Body of pancreas (tissue), 4 donors: Measurements from ENCODE around the gene TIMM17B. TPM values are rescaled to one million over a fixed set of nuclear protein-coding genes. Genes with fewer than 3 reads are reported as not detected.
A peak's percentile ranks its signal among the peaks of the same experiment; 100 is the strongest.
"Not testable (repeated sequence)": the region's sequence is repeated elsewhere in the genome, so short reads cannot be mapped to it uniquely, and the experiment has no call there.

Experiments used
- ATAC-seq: fragments of 150-250 bp; one replicate; pipeline ENCODE4 v1.9.1; 2016
- DNase-seq, 4 donors: peaks; one replicate each; pipeline ENCODE4 v3.0.0-alpha.2; 2019
- H3K27ac ChIP-seq, 4 donors: fragments of 200-600 bp; sonication (generic); 1 replicate in 3 of 4; 2 replicates in 1 of 4; pipeline versions ENCODE4 v1.5.1 to v1.6.1; 2016 to 2019; ENCODE audit warnings: mild to moderate bottlenecking in 1 of 4, mixed read lengths in 1 of 4, moderate library complexity in 1 of 4
- H3K27me3 ChIP-seq, 2 donors: fragments of 200-600 bp; sonication (generic); one replicate each; pipeline ENCODE4 v1.6.0; 2016; ENCODE audit warnings: mild to moderate bottlenecking in 1 of 2
- H3K36me3 ChIP-seq, 2 donors: fragments of 200-600 bp; sonication (generic); replicated peaks in 1 of 2; 2 replicates each; pipeline ENCODE4 v1.5.1; 2016; ENCODE audit warnings: low read depth in 2 of 2; ENCODE audit not compliant: insufficient read depth in 1 of 2
- H3K4me1 ChIP-seq: fragments of 200-600 bp; sonication (generic); one replicate; pipeline ENCODE4 v1.6.0; 2016
- H3K4me3 ChIP-seq, 2 donors: fragments of 200-600 bp; sonication (generic); 1 replicate in 1 of 2; 2 replicates in 1 of 2; pipeline ENCODE4 v1.5.1; 2016 to 2019
- H3K9me3 ChIP-seq, 3 donors: fragments of 200-600 bp; sonication (generic); 1 replicate in 2 of 3; 2 replicates in 1 of 3; pipeline ENCODE4 v1.5.1; 2016
- CTCF ChIP-seq, 7 experiments: fragments of 450-650 bp in 4 of 7; fragments of 200-600 bp in 3 of 7; sonication (generic) in 3 of 7; IDR thresholded peaks; one replicate each; pipeline ENCODE4 v1.5.1; 2016 to 2019; ENCODE audit warnings: antibody characterized with exemption in 7 of 7
- POLR2A ChIP-seq, 3 donors: fragments of 450-650 bp; IDR thresholded peaks; one replicate each; pipeline ENCODE4 v1.6.1; 2016; ENCODE audit warnings: antibody characterized with exemption in 3 of 3, mild to moderate bottlenecking in 2 of 3
- WGBS, 2 donors: methylation state at CpG; one replicate each; pipeline ENCODE4 v1.1.5; 2017; 5-methylcytosine and 5-hydroxymethylcytosine counted together
- intact Hi-C: fragments of 100-400 bp; cut with DNase I; formaldehyde crosslinking; loops from one replicate; pipeline ENCODE4 v1.15.1; 2023
- total RNA-seq, 2 donors: library from RNA; depleted of rRNA; stranded (reverse); fragments of >200 nt; gene quantifications; one replicate each; pipeline ENCODE4 v1.1.0, GENCODE V29; 2016

Gene TIMM17B
- total RNA-seq, 2 donors from 2014 or later: 24.4 to 35.3 TPM

DNA sequence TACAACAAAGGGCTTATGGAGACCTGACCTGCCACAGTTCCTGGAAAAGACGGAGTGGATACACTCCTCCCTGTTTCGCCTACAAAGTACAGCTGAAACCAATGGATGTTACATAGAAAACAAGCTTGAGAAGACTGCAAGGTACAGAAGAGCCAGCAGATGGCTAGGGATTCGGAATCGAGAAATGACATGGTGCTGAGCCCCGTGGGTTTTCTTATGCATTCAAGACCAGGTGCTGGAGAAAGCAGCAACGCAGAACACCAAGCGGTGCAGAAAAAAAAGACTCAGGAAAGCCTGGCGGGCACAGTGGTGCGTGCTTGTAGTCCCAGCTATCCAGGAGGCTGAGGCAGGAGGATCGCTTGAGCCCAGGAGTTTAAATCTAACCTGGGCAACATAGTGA, 13.8 kb downstream of the TIMM17B start:
- WGBS, 2 donors: 49 to 58% methylated on average over 10 of the region's 10 CpGs

DNA sequence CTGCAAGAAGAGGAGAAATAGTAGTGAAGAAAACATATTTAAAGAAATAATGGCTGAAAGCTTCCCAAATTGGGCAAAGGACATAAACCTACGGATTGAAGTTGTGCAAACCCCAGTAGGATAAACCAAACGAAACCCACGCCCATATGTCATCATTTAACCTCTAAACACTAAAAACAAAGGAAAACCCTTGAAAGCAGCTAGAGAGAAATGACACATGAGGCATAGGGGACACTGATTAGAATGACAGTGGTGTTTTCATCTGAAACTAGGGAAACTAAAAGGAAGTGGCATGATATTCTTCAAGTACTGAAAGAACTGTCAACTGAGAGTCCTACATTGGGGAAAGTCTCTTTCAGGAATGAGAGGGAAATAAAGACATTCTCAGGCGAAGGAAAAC, 20.6 kb downstream of the TIMM17B start:
- intact Hi-C loops, H3K36me3 ChIP-seq, DNase-seq, H3K9me3 ChIP-seq, H3K4me1 ChIP-seq, H3K4me3 ChIP-seq, ATAC-seq, H3K27ac ChIP-seq, H3K27me3 ChIP-seq: not testable (repeated sequence)
- WGBS, 2 donors: 45 to 56% methylated on average over 3 to 4 of the region's 4 CpGs

More for the DNA sequence above, 13.8 kb downstream of the TIMM17B start:
- Histone ChIP-seq H3K36me3 (no peaks in the 10 kb centered on the region), H3K27ac (no peak overlapping the region), H3K4me1 (no peaks in the 10 kb centered on the region), H3K4me3 (no peak overlapping the region), H3K27me3 (no peaks in the 10 kb centered on the region), H3K9me3 (no peaks in the 10 kb centered on the region)
- intact Hi-C loops: no loop called here
- no peak for DNase-seq
- ATAC-seq: no peak
- TF ChIP-seq POLR2A (IDR thresholded peaks at IDR 0.05) (no peak), CTCF (IDR thresholded peaks at IDR 0.05) (no peak)

DNA sequence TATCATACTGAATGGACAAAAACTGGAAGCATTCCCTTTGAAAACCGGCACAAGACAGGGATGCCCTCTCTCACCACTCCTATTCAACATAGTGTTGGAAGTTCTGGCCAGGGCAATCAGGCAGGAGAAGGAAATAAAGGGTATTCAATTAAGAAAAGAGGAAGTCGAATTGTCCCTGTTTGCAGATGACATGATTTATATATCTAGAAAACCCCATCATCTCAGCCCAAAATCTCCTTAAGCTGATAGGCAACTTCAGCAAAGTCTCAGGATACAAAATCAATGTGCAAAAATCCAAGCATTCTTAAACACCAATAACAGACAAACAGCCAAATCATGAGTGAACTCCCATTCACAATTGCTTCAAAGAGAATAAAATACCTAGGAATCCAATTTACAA, 25.6 kb downstream of the TIMM17B start:
- intact Hi-C loops, H3K4me1 ChIP-seq, H3K36me3 ChIP-seq, ATAC-seq, DNase-seq, H3K27me3 ChIP-seq, H3K4me3 ChIP-seq, H3K27ac ChIP-seq, H3K9me3 ChIP-seq: not testable (repeated sequence)
- 14 to 40% methylated on average over 1 of the region's 2 CpGs for WGBS, 2 donors

DNA sequence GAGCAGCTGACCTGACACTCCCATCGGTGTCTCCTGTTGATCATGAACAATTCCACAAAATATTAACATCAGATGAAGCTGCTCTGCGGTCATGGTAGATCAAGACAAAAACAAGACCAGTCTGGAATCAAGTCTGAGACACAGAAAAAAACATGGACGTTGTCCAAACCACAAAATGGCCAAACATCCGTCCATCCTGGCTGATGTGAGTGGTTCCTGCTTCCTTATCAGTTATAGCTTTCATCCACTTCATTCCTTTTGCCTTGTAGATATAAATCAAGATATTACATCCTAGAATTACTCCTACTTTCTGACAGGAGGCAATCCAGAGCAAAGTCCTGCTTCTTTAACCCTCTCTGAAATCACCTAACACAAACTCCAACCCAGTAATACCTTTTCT, 33.4 kb downstream of the TIMM17B start:
- DNase-seq (no peak), ATAC-seq (no peak)
- no peak overlapping the region for H3K4me3 ChIP-seq
- H3K36me3 ChIP-seq: no peaks in the 10 kb centered on the region
- no peaks in the 10 kb centered on the region for H3K4me1 ChIP-seq
- WGBS, 2 donors: 20 to 33% methylated on average over 4 of the region's 4 CpGs
- no peaks in the 10 kb centered on the region for H3K9me3 ChIP-seq
- no peak overlapping the region for H3K27ac ChIP-seq
- H3K27me3 ChIP-seq: no peaks in the 10 kb centered on the region
- intact Hi-C loops: no loop called here
- TF ChIP-seq CTCF (IDR thresholded peaks at IDR 0.05) (no peak), POLR2A (IDR thresholded peaks at IDR 0.05) (no peak)

GRCh38 chrX:48854898-48855297, 42.7 kb downstream of the TIMM17B start:
- ATAC-seq (no peak), DNase-seq (no peak)
- Histone ChIP-seq H3K27me3 (no peaks in the 10 kb centered on the region), H3K4me1 (no peaks in the 10 kb centered on the region), H3K36me3 (no peaks in the 10 kb centered on the region), H3K4me3 (no peak overlapping the region), H3K9me3 (no peaks in the 10 kb centered on the region), H3K27ac (no peak overlapping the region)
- WGBS, 2 donors: 37 to 59% methylated on average over 4 to 5 of the region's 5 CpGs
- intact Hi-C loops: no loop called here
- TF ChIP-seq POLR2A (IDR thresholded peaks at IDR 0.05) (no peak), CTCF (IDR thresholded peaks at IDR 0.05) (peak in 1 of 7 experiments; percentile 10)

DNA sequence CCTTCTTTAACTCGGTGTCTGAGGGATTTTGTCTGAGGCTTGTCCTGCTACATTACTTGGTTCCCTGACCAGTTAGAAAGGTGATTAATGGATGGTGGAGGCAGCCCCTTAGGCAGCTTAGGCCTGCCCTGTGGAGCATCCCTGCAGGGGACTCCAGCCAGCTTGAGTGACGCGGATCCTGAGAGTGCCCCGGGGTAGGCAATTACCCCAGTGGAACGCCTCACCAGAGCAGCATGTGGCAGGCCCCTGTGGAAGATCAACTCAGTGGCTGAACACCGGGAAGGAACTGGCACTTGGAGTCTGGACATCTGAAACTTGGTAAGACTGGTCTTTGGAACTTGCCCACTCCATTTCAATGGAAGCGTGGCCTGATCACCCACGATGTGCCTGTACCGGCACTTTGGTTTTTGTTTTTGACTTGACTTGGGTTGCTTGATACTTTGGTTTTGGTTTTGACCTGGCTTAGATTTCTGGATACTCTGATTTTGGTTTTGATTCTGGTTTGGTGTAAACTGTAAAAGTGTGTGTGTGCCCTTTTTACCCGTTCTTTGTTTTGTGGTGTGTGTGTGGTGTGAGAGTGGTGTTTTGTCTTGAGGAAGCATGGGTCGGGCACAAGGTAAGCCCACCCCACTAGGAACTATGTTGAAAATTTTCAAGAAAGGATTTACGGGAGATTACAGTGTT, 43.3 kb downstream of the TIMM17B start:
- DNase-seq, H3K36me3 ChIP-seq, intact Hi-C loops, H3K4me1 ChIP-seq, ATAC-seq, H3K4me3 ChIP-seq, H3K27ac ChIP-seq, H3K9me3 ChIP-seq, H3K27me3 ChIP-seq: not testable (repeated sequence)
- WGBS, 2 donors: 71 to 74% methylated on average over 3 to 4 of the region's 12 CpGs

DNA sequence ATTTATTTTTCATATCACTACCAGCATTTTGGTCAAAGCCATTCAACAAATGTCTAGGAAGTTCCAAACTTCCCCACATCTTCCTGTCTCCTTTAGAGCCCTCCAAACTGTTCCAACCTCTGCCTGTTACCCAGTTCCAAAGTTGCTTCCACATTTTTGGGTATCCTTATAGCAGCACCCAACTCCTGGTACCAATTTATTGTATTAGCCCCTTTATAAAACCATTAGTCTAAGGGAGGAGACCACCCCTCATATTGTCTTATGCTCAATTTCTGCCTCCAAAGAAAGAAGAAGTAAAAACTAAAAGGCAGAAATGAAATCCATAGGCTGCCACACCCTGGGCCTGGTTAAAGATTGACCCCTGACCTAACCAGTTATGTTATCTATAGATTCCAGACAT, 44.1 kb downstream of the TIMM17B start:
- H3K9me3 ChIP-seq, H3K36me3 ChIP-seq, H3K27ac ChIP-seq, H3K4me3 ChIP-seq, H3K4me1 ChIP-seq, H3K27me3 ChIP-seq, ATAC-seq, intact Hi-C loops, DNase-seq: not testable (repeated sequence)
